Testis (tissue), 3 donors: Measurements from ENCODE around the gene DFFB. TPM values are rescaled to one million over a fixed set of nuclear protein-coding genes. Genes with fewer than 3 reads are reported as not detected.

Experiments
- DNase-seq: peaks from one replicate; pipeline ENCODE4 v3.0.0-alpha.2; 2019
- H3K27ac ChIP-seq, 2 donors: fragments of 200-600 bp; sonication (generic); one replicate each; pipeline ENCODE4 v1.5.1; 2019
- H3K27me3 ChIP-seq: fragments of 200-600 bp; sonication (generic); one replicate; pipeline ENCODE4 v1.5.1; 2019
- H3K36me3 ChIP-seq: fragments of 200-600 bp; sonication (generic); one replicate; pipeline ENCODE4 v1.5.1; 2017; ENCODE audit warnings: low read depth; ENCODE audit errors: missing control alignments
- H3K4me1 ChIP-seq: fragments of 200-600 bp; sonication (generic); one replicate; pipeline ENCODE4 v1.5.1; 2019
- H3K4me3 ChIP-seq, 2 donors: fragments of 200-600 bp; sonication (generic); one replicate each; pipeline ENCODE4 v1.5.1; 2017 to 2019
- H3K9me3 ChIP-seq: fragments of 200-600 bp; sonication (generic); one replicate; pipeline ENCODE4 v1.5.1; 2017
- CTCF ChIP-seq, 3 experiments: fragments of 450-650 bp in 2 of 3; fragments of 200-600 bp in 1 of 3; sonication (generic) in 1 of 3; IDR thresholded peaks; one replicate each; pipeline ENCODE4 v1.5.1; 2016 to 2019; ENCODE audit warnings: antibody characterized with exemption in 3 of 3, mild to moderate bottlenecking in 2 of 3, moderate library complexity in 1 of 3
- POLR2A ChIP-seq: fragments of 450-650 bp; IDR thresholded peaks from one replicate; pipeline ENCODE4 v1.6.1; 2017; ENCODE audit warnings: antibody characterized with exemption, mild to moderate bottlenecking, moderate library complexity
- WGBS, 2 donors: methylation state at CpG; one replicate each; pipeline ENCODE4 v1.1.5; 2018; 5-methylcytosine and 5-hydroxymethylcytosine counted together
- intact Hi-C: fragments of 100-400 bp; cut with DNase I; formaldehyde crosslinking; loops from one replicate; pipeline ENCODE4 v1.15.1; 2023; ENCODE audit warnings: low total_unique reads
- polyA plus RNA-seq: library from polyadenylated mRNA; stranded (reverse); fragments of 350-450 nt; fragmentation: Illumina TruSeq; extraction: RNeasy Lipid Tissue Mini Kit (QIAGEN cat#74804); gene quantifications from one replicate; pipeline ENCODE4 v1.2.3, GENCODE V29; 2014; ENCODE audit warnings: low read depth, low replicate concordance; ENCODE audit not compliant: insufficient read depth
- total RNA-seq, 2 donors: library from RNA; depleted of rRNA; stranded (reverse); fragments of >200 nt; gene quantifications; one replicate each; pipeline ENCODE4 v1.2.3, GENCODE V29; 2016

Gene DFFB
- total and polyA plus RNA-seq, 3 donors from 2014 or later = 3.4 to 8.4 (median 6.9) TPM

- H3K27me3 ChIP-seq = no peaks in the 10 kb centered on the region
- no peaks in the 10 kb centered on the region for H3K9me3 ChIP-seq
- no peaks in the 10 kb centered on the region for H3K36me3 ChIP-seq
- intact Hi-C loops = no loop called here
- no peak for DNase-seq
- H3K4me1 ChIP-seq = peaks cover 6% of the 10 kb centered on the region
- WGBS, 2 donors = 88 to 93% methylated on average over 4 of the region's 4 CpGs
- TF ChIP-seq POLR2A = no peak
- no peak for TF ChIP-seq CTCF (IDR thresholded peaks at IDR 0.05)
- H3K27ac ChIP-seq = no peak overlapping the region
- no peak overlapping the region for H3K4me3 ChIP-seq
These were observed 47.5 kb downstream of the DFFB start for GRCh38 chr1:3904843-3905185.

GRCh38 chr1:3905266-3905952 lies 48.1 kb downstream of the DFFB start:
- peaks cover 6% of the 10 kb centered on the region for H3K4me1 ChIP-seq
- no peak overlapping the region for H3K4me3 ChIP-seq
- no peaks in the 10 kb centered on the region for H3K9me3 ChIP-seq
- no peaks in the 10 kb centered on the region for H3K36me3 ChIP-seq
- 91 to 94% methylated on average over 17 to 19 of the region's 19 CpGs for WGBS, 2 donors
- TF ChIP-seq POLR2A = no peak
- no peak for TF ChIP-seq CTCF (IDR thresholded peaks at IDR 0.05)
- intact Hi-C loops = no loop called here
- H3K27me3 ChIP-seq = no peaks in the 10 kb centered on the region
- DNase-seq = no peak
- no peak overlapping the region for H3K27ac ChIP-seq

GRCh38 chr1:3905953-3906671 lies 48.8 kb downstream of the DFFB start:
- H3K27me3 ChIP-seq = no peaks in the 10 kb centered on the region
- peaks cover 6% of the 10 kb centered on the region for H3K4me1 ChIP-seq
- no peak for DNase-seq
- 83 to 92% methylated on average over 13 to 18 of the region's 18 CpGs for WGBS, 2 donors
- intact Hi-C loops = no loop called here
- TF ChIP-seq CTCF (IDR thresholded peaks at IDR 0.05) (no peak), POLR2A (no peak)
- no peaks in the 10 kb centered on the region for H3K36me3 ChIP-seq
- no peak overlapping the region for H3K4me3 ChIP-seq
- H3K9me3 ChIP-seq = no peaks in the 10 kb centered on the region
- no peak overlapping the region for H3K27ac ChIP-seq

GRCh38 chr1:3906672-3907020 lies 49.4 kb downstream of the DFFB start:
- H3K27ac ChIP-seq = no peak overlapping the region
- no peak for DNase-seq
- H3K27me3 ChIP-seq = no peaks in the 10 kb centered on the region
- intact Hi-C loops = no loop called here
- H3K36me3 ChIP-seq = no peaks in the 10 kb centered on the region
- TF ChIP-seq CTCF (IDR thresholded peaks at IDR 0.05) (no peak), POLR2A (no peak)
- 84 to 86% methylated on average over 10 to 11 of the region's 11 CpGs for WGBS, 2 donors
- H3K4me1 ChIP-seq = peaks cover 6% of the 10 kb centered on the region
- no peaks in the 10 kb centered on the region for H3K9me3 ChIP-seq
- H3K4me3 ChIP-seq = no peak overlapping the region
